SK-N-SH (cell line): ENCODE results near the gene URM1. TPM values are rescaled to one million over a fixed set of nuclear protein-coding genes. Genes with fewer than 3 reads are reported as not detected.

ENCODE experiments used
- CTCF ChIA-PET: fragments of 300-600, 350-600 bp; formaldehyde crosslinking; extraction: SDS; loops from one replicate; lab custom pipeline; 2021; lab: Yijun Ruan, JAX
- POLR2A ChIA-PET: fragments of 350-600 bp; sonication (Branson Sonifier 250); formaldehyde crosslinking; extraction: SDS; loops from one replicate; lab custom pipeline; 2020; ENCODE audit warnings: antibody characterized with exemption, inconsistent platforms; lab: Yijun Ruan, JAX
- DNase-seq: peaks from one replicate; pipeline ENCODE4 v3.0.0; 2012
- H2AFZ ChIP-seq: fragments of 200-600 bp; sonication (generic); 2 replicates; pipeline ENCODE4 v1.8.1; 2016; ENCODE audit warnings: antibody characterized with exemption, mild to moderate bottlenecking, low read depth
- H3F3A ChIP-seq: fragments of 200-600 bp; sonication (generic); replicated peaks from 2 replicates; pipeline ENCODE3; 2016; ENCODE audit warnings: antibody characterized with exemption, mild to moderate bottlenecking; ENCODE audit not compliant: insufficient read depth
- H3K27ac ChIP-seq, 2 experiments: fragments of 200-500 bp in 1 of 2; fragments of 200-600 bp in 1 of 2; sonication (Bioruptor generic) in 1 of 2; sonication (generic), shearing (Covaris generic) in 1 of 2; 2 replicates each; pipeline versions ENCODE4 v1.5.1 to v1.6.1; 2014 to 2016; ENCODE audit warnings: low read depth in 2 of 2, inconsistent platforms in 1 of 2, low read length in 1 of 2, mild to moderate bottlenecking in 1 of 2, mixed read lengths in 1 of 2
- H3K27me3 ChIP-seq: fragments of 200-600 bp; sonication (generic), shearing (Covaris generic); 2 replicates; pipeline ENCODE4 v1.6.1; 2016; ENCODE audit warnings: mixed run types; ENCODE audit not compliant: insufficient read depth
- H3K36me3 ChIP-seq, 2 experiments: fragments of 200-500 bp in 1 of 2; fragments of 200-600 bp in 1 of 2; sonication (Bioruptor generic) in 1 of 2; sonication (generic) in 1 of 2; replicated peaks in 1 of 2; 2 replicates each; pipeline versions ENCODE3 to v1.5.1; 2014 to 2016; ENCODE audit warnings: low read length in 1 of 2, mild to moderate bottlenecking in 1 of 2; ENCODE audit not compliant: insufficient read depth in 2 of 2, control insufficient read depth in 1 of 2
- H3K4me1 ChIP-seq, 2 experiments: fragments of 200-500 bp in 1 of 2; fragments of 200-600 bp in 1 of 2; sonication (Bioruptor generic) in 1 of 2; sonication (generic), shearing (Covaris generic) in 1 of 2; 2 replicates each; pipeline versions ENCODE4 v1.5.1 to v1.6.1; 2014 to 2016; ENCODE audit warnings: low read depth in 1 of 2, low read length in 1 of 2, mixed run types in 1 of 2; ENCODE audit not compliant: insufficient read depth in 2 of 2, control insufficient read depth in 1 of 2
- H3K4me2 ChIP-seq: fragments of 200-600 bp; sonication (generic), shearing (Covaris generic); 2 replicates; pipeline ENCODE4 v1.6.1; 2017; ENCODE audit warnings: mixed run types
- H3K4me3 ChIP-seq, 2 experiments: fragments of 200-500 bp in 1 of 2; fragments of 200-600 bp in 1 of 2; sonication (Bioruptor generic) in 1 of 2; sonication (generic), shearing (Covaris generic) in 1 of 2; 2 replicates each; pipeline versions ENCODE4 v1.5.1 to v1.8.1; 2014 to 2016; ENCODE audit warnings: low read depth in 2 of 2, inconsistent platforms in 1 of 2, low read length in 1 of 2, mild to moderate bottlenecking in 1 of 2, mixed read lengths in 1 of 2, moderate library complexity in 1 of 2
- H3K79me2 ChIP-seq: fragments of 200-600 bp; sonication (generic); 2 replicates; pipeline ENCODE4 v1.8.1; 2017; ENCODE audit warnings: mild to moderate bottlenecking; ENCODE audit not compliant: insufficient read depth
- H3K9ac ChIP-seq: fragments of 200-600 bp; sonication (generic); 2 replicates; pipeline ENCODE4 v1.6.1; 2017; ENCODE audit warnings: mixed run types
- H3K9me2 ChIP-seq: fragments of 200-600 bp; sonication (generic); 2 replicates; pipeline ENCODE4 v1.6.1; 2017; ENCODE audit warnings: mixed run types
- H3K9me3 ChIP-seq: fragments of 200-600 bp; sonication (generic); 2 replicates; pipeline ENCODE4 v1.6.1; 2017; ENCODE audit warnings: mixed run types, mild to moderate bottlenecking, moderate library complexity
- H4K20me1 ChIP-seq: fragments of 200-600 bp; sonication (generic); 2 replicates; pipeline ENCODE4 v1.6.1; 2017; ENCODE audit warnings: mild to moderate bottlenecking, mixed run types; ENCODE audit not compliant: insufficient read depth
- EP300 ChIP-seq, 2 experiments: IDR thresholded peaks; 2 replicates each; pipeline versions ENCODE4 v1.4.0 to v1.6.1; 2012; ENCODE audit warnings: borderline replicate concordance in 1 of 2, low read depth in 1 of 2, low read length in 1 of 2
- EZH2phosphoT487 ChIP-seq: fragments of 200-600 bp; sonication (generic); IDR thresholded peaks from 2 replicates; pipeline ENCODE4 v1.6.1; 2017; ENCODE audit warnings: low read depth, mixed run types, mild to moderate bottlenecking, antibody characterized with exemption, moderate library complexity, borderline replicate concordance
- FOXJ3 ChIP-seq: sonication (generic); formaldehyde crosslinking; IDR thresholded peaks from 2 replicates; pipeline ENCODE4 v1.5.1; 2020; ENCODE audit warnings: mild to moderate bottlenecking, missing genetic modification reagents
- FOXM1 ChIP-seq: IDR thresholded peaks from 2 replicates; pipeline ENCODE4 v1.4.0; 2012; ENCODE audit warnings: low read depth, mild to moderate bottlenecking
- GABPA ChIP-seq: IDR thresholded peaks from 2 replicates; pipeline ENCODE4 v1.4.0; 2012; ENCODE audit warnings: low read depth, mild to moderate bottlenecking
- MAX ChIP-seq: IDR thresholded peaks from 2 replicates; pipeline ENCODE4 v1.4.0; 2012; ENCODE audit warnings: low read depth
- MEF2A ChIP-seq: IDR thresholded peaks from 2 replicates; pipeline ENCODE4 v1.4.0; 2012; ENCODE audit warnings: low read depth, borderline replicate concordance
- MXI1 ChIP-seq: IDR thresholded peaks from 2 replicates; pipeline ENCODE4 v1.6.1; 2012; ENCODE audit warnings: mild to moderate bottlenecking, low read depth, low read length, improper control_type of control experiment
- NFIC ChIP-seq: IDR thresholded peaks from 2 replicates; pipeline ENCODE4 v1.4.0; 2012; ENCODE audit warnings: borderline replicate concordance
- POLR2AphosphoS5 ChIP-seq: IDR thresholded peaks from 2 replicates; pipeline ENCODE4 v1.6.1; 2012; ENCODE audit warnings: low read depth, low read length
- RCOR1 ChIP-seq: fragments of 150-350 bp; IDR thresholded peaks from 2 replicates; pipeline ENCODE4 v1.6.1; 2017; ENCODE audit warnings: antibody characterized with exemption, low read length
- RFX5 ChIP-seq: IDR thresholded peaks from 2 replicates; pipeline ENCODE4 v1.6.1; 2012; ENCODE audit warnings: mild to moderate bottlenecking, improper control_type of control experiment, low read length
- RXRA ChIP-seq: IDR thresholded peaks from 2 replicates; pipeline ENCODE4 v1.4.0; 2012; ENCODE audit warnings: low read depth, mild to moderate bottlenecking, borderline replicate concordance
- SIN3A ChIP-seq: IDR thresholded peaks from 2 replicates; pipeline ENCODE4 v1.6.1; 2012; ENCODE audit warnings: low read depth, mild to moderate bottlenecking, low read length, moderate library complexity, borderline replicate concordance
- TAF1 ChIP-seq: IDR thresholded peaks from 2 replicates; pipeline ENCODE4 v1.6.1; 2012; ENCODE audit warnings: low read depth, mild to moderate bottlenecking, low read length, moderate library complexity, borderline replicate concordance
- USF1 ChIP-seq: IDR thresholded peaks from 2 replicates; pipeline ENCODE4 v1.4.0; 2012; ENCODE audit warnings: low read depth, borderline replicate concordance
- USF2 ChIP-seq: fragments of 150-350 bp; IDR thresholded peaks from 2 replicates; pipeline ENCODE4 v1.6.1; 2017; ENCODE audit warnings: antibody characterized with exemption, low read length, low read depth, borderline replicate concordance
- YY1 ChIP-seq: IDR thresholded peaks from 2 replicates; pipeline ENCODE4 v1.4.0; 2012; ENCODE audit warnings: low read depth, mild to moderate bottlenecking
- ZBTB33 ChIP-seq: IDR thresholded peaks from 2 replicates; pipeline ENCODE4 v1.4.0; 2012; ENCODE audit warnings: low read depth, borderline replicate concordance
- WGBS: methylation state at CpG from one replicate; pipeline ENCODE4 v1.1.6; 2017; ENCODE audit warnings: low lambda C conversion rate; 5-methylcytosine and 5-hydroxymethylcytosine counted together
- polyA plus RNA-seq, 3 experiments: library from polyadenylated mRNA; depleted of rRNA; stranded (reverse); fragments of >200 nt; gene quantifications; 2 replicates each; pipeline ENCODE4 v1.2.3, GENCODE V29; 2012

Gene URM1
- polyA plus RNA-seq, 1 of the 3 experiments (the other 2 are of a cell fraction) = 58.9 TPM

GRCh38 chr9:128321879-128322403 is 49.2 kb upstream of the URM1 start:
- peak overlapping the region; percentile 75 for H3K9ac ChIP-seq
- TF ChIP-seq RFX5 = no peak
- peak; percentile 41; the same call in 1 of the 2 replicates for TF ChIP-seq USF2
- TF ChIP-seq USF1 = peak; percentile 88
- TF ChIP-seq SIN3A = no peak
- no peak for TF ChIP-seq EZH2phosphoT487
- TF ChIP-seq POLR2AphosphoS5 = 0 out of 2 replicates have a peak, but pooled peaks have one; percentile 64
- H3K4me2 ChIP-seq = peak overlapping the region; percentile 99
- no peak for DNase-seq
- H3K27ac ChIP-seq = peak overlapping the region; percentile 87 to 95; a peak in 3 of 4 replicates
- H3K4me1 ChIP-seq = peaks cover 11% of the 10 kb centered on the region in 2 experiments; a peak in 3 of 4 replicates
- peak overlapping the region; percentile 75 for H2AFZ ChIP-seq
- 0 out of 2 replicates have a peak, but pooled peaks cover 4% of the 10 kb centered on the region for H4K20me1 ChIP-seq
- no peaks in the 10 kb centered on the region for H3K27me3 ChIP-seq
- ChIA-PET CTCF (interaction anchor here (1.0 to 3.4 kb wide), 5 partner anchors 12 to 27 kb away, joined by 3 to 21 read pairs (median 5); no protein-coding TSS in a partner anchor), POLR2A (interaction anchor here (1.0 kb wide), 1 partner anchor 13 kb away, joined by 4 read pairs; no protein-coding TSS in a partner anchor)
- no peaks in the 10 kb centered on the region for H3F3A ChIP-seq
- peaks cover 21 to 32% of the 10 kb centered on the region in 2 experiments for H3K36me3 ChIP-seq
- H3K9me3 ChIP-seq = no peaks in the 10 kb centered on the region
- WGBS = 4% methylated on average over 15 of the region's 21 CpGs
- peaks cover 52% of the 10 kb centered on the region for H3K79me2 ChIP-seq
- H3K9me2 ChIP-seq = no peaks in the 10 kb centered on the region
- H3K4me3 ChIP-seq = peak overlapping the region; percentile 75 to 96

GRCh38 chr9:128322404-128323211 is 48.6 kb upstream of the URM1 start, which contains the start of the genes COQ4 and TRUB2:
TSS of gene COQ4 (plus strand) at chr9:128322839. CDS start at chr9:128322859, 20 bp downstream.
TSS of gene TRUB2 (minus strand) at chr9:128322447. CDS start at chr9:128322408, 39 bp downstream.
- peak within 1 kb of the TSS; percentile 75 for H3K9ac ChIP-seq
- H3K4me1 ChIP-seq = peaks cover 11% of the 10 kb centered on the region in 2 experiments; a peak in 3 of 4 replicates
- ChIA-PET CTCF (interaction anchor here (1.3 to 1.5 kb wide), 3 partner anchors 13 to 27 kb away, joined by 5 to 7 read pairs (median 5); no protein-coding TSS in a partner anchor), POLR2A (no interaction called here)
- H3K4me3 ChIP-seq = peak within 1 kb of the TSS; percentile 75 to 96
- no peaks in the 10 kb centered on the region for H3K9me3 ChIP-seq
- no peaks in the 10 kb centered on the region for H3K27me3 ChIP-seq
- peaks cover 54% of the 10 kb centered on the region for H3K79me2 ChIP-seq
- H3K4me2 ChIP-seq = peak within 1 kb of the TSS; percentile 99
- H2AFZ ChIP-seq = peak within 1 kb of the TSS; percentile 78
- H4K20me1 ChIP-seq = 0 out of 2 replicates have a peak, but pooled peaks cover 4% of the 10 kb centered on the region
- peak; percentile 95 for DNase-seq
- H3K27ac ChIP-seq = peak within 1 kb of the TSS; percentile 87 to 95
- no peaks in the 10 kb centered on the region for H3K9me2 ChIP-seq
- WGBS = 2% methylated on average over 40 of the region's 83 CpGs
- H3K36me3 ChIP-seq = peaks cover 14 to 25% of the 10 kb centered on the region in 2 experiments
- no peaks in the 10 kb centered on the region for H3F3A ChIP-seq
- no peak for TF ChIP-seq FOXJ3
- no peak for TF ChIP-seq RFX5
- TF ChIP-seq TAF1 = peak; percentile 75; the same call in 1 of the 2 replicates
- TF ChIP-seq GABPA = peak; percentile 98
- TF ChIP-seq MAX = peak; percentile 99
- no peak; the same call in 1 of the 2 replicates for TF ChIP-seq RCOR1
- TF ChIP-seq MXI1 = peak; percentile 100
- no peak for TF ChIP-seq FOXM1
- no peak for TF ChIP-seq RXRA
- TF ChIP-seq ZBTB33 = no peak
- no peak for TF ChIP-seq EP300 (IDR thresholded peaks at IDR 0.05; ENCODE audit: borderline replicate concordance in 1 of 2, low read depth in 1 of 2, low read length in 1 of 2)
- no peak for TF ChIP-seq NFIC
- no peak; the same call in none of the 2 replicates for TF ChIP-seq POLR2AphosphoS5
- no peak for TF ChIP-seq MEF2A
- peak; percentile 94 for TF ChIP-seq SIN3A
- TF ChIP-seq YY1 = peak; percentile 96
